Kidney (tissue), 14 donors: ENCODE data around the gene OR2V2. TPM values are rescaled to one million over a fixed set of nuclear protein-coding genes. Genes with fewer than 3 reads are reported as not detected.

Experiments used
- DNase-seq, 5 donors: peaks; one replicate each; pipeline ENCODE4 v3.0.0-alpha.2; 2013 to 2020
- FAIRE-seq: peaks from 2 replicates; lab custom pipeline; 2012; peaks lifted over from hg19 to GRCh38; lab: Jason Lieb, UNC
- H3K27ac ChIP-seq, 2 donors: one replicate each; pipeline ENCODE4 v1.7.0; 2013; ENCODE audit warnings: low read depth in 2 of 2, low read length in 2 of 2, inconsistent platforms in 1 of 2
- H3K27me3 ChIP-seq: one replicate; pipeline ENCODE4 v1.7.1; 2013; ENCODE audit warnings: low read length, inconsistent platforms; ENCODE audit not compliant: control insufficient read depth, insufficient read depth
- H3K36me3 ChIP-seq, 3 donors: one replicate each; pipeline versions ENCODE4 v1.7.0 to v1.7.1; 2013; ENCODE audit warnings: low read length in 3 of 3, control low read depth in 1 of 3, inconsistent platforms in 1 of 3; ENCODE audit not compliant: insufficient read depth in 3 of 3, control insufficient read depth in 2 of 3
- H3K4me1 ChIP-seq, 3 donors: one replicate each; pipeline versions ENCODE4 v1.7.0 to v1.7.1; 2013; ENCODE audit warnings: low read length in 3 of 3, inconsistent platforms in 1 of 3, low read depth in 1 of 3; ENCODE audit not compliant: control insufficient read depth in 2 of 3, insufficient read depth in 2 of 3
- H3K4me3 ChIP-seq, 3 donors: one replicate each; pipeline versions ENCODE4 v1.7.0 to v1.8.1; 2013; ENCODE audit warnings: low read length in 3 of 3, control low read depth in 1 of 3, inconsistent platforms in 1 of 3
- H3K9ac ChIP-seq, 3 donors: one replicate each; pipeline versions ENCODE4 v1.7.0 to v1.7.1; 2013; ENCODE audit warnings: low read length in 3 of 3, control low read depth in 1 of 3, inconsistent platforms in 1 of 3
- H3K9me3 ChIP-seq, 3 donors: one replicate each; pipeline versions ENCODE4 v1.7.0 to v1.7.1; 2013; ENCODE audit warnings: low read length in 3 of 3, control low read depth in 1 of 3, inconsistent platforms in 1 of 3; ENCODE audit not compliant: control insufficient read depth in 2 of 3, insufficient read depth in 1 of 3
- intact Hi-C: fragments of 100-400 bp; cut with DNase I; formaldehyde crosslinking; loops from one replicate; pipeline ENCODE4 v1.11.1; 2022
- polyA plus RNA-seq: library from polyadenylated mRNA; stranded (reverse); fragments of 350-450 nt; fragmentation: Illumina TruSeq; extraction: RNeasy Lipid Tissue Mini Kit (QIAGEN cat#74804); gene quantifications from one replicate; pipeline ENCODE4 v1.2.3, GENCODE V29; 2014; ENCODE audit warnings: low read depth, low replicate concordance; ENCODE audit not compliant: insufficient read depth
- total RNA-seq: library from RNA; stranded (reverse); fragmentation: NEBNext Ultra II Directional; extraction: Animal tissue kit (Norgen Biotek cat#: 25700); gene quantifications from one replicate; pipeline ENCODE4 v1.2.1, GENCODE V29; 2021
- TF ChIP-seq, protein P1 (sequence below): IDR thresholded peaks from 3 replicates; pipeline ENCODE4 v1.5.1; 2012; ENCODE audit warnings: mild to moderate bottlenecking, moderate library complexity, borderline replicate concordance; ENCODE audit not compliant: insufficient read depth; ENCODE audit errors: extremely low read depth
- donor health status: control.
- donor health status: control.
- donor health status: control.
- donor health status: control.
- donor health status: control.
- donor health status: DM: yes; HTN: yes; CAD: no.
- donor health status: Normal renal cell carcinoma (clear cell type).

The OR2V2 gene
- total and polyA plus RNA-seq, 2 donors from 2014 or later, result not detected

DNA sequence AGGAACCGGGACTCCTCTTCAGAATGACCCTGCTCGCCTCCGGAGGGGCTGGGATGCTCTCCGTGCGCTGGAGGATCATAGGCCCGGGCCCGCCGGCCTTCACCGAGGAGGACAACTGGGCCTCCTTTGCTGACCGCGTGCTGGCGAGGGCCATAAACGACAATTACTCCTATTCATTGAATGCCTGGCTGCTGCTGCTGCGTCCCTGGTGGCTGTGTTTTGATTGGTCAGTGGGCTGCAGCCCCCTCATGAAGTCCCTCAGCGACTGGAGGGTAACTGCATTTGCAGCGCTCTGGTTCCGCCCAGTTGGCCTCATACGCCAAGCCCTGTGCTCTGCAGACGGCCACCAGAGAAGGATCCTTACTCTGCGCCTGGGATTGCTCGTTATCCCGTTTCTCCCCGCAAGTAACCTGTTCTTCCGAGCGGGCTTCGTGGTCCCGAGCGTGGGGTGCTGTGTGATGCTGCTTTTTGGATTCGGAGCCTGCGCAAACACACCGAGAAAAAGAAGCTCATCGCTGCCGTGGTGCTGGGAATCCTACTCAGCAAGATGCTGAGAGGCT lies 33.0 kb upstream of the OR2V2 start:
- Histone ChIP-seq H3K27me3 (peaks cover 28% of the 10 kb centered on the region), H3K27ac (no peak overlapping the region), H3K36me3 (no peaks in the 10 kb centered on the region), H3K4me1 (no peaks in the 10 kb centered on the region), H3K9ac (no peak overlapping the region), H3K4me3 (no peak overlapping the region), H3K9me3 (no peaks in the 10 kb centered on the region)
- DNase-seq (peak in 1 of 5 donors; percentile 30), FAIRE-seq (no peak)
- intact Hi-C loops, result no loop called here
- TF ChIP-seq, protein P1, sequence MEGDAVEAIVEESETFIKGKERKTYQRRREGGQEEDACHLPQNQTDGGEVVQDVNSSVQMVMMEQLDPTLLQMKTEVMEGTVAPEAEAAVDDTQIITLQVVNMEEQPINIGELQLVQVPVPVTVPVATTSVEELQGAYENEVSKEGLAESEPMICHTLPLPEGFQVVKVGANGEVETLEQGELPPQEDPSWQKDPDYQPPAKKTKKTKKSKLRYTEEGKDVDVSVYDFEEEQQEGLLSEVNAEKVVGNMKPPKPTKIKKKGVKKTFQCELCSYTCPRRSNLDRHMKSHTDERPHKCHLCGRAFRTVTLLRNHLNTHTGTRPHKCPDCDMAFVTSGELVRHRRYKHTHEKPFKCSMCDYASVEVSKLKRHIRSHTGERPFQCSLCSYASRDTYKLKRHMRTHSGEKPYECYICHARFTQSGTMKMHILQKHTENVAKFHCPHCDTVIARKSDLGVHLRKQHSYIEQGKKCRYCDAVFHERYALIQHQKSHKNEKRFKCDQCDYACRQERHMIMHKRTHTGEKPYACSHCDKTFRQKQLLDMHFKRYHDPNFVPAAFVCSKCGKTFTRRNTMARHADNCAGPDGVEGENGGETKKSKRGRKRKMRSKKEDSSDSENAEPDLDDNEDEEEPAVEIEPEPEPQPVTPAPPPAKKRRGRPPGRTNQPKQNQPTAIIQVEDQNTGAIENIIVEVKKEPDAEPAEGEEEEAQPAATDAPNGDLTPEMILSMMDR, result no peak

DNA sequence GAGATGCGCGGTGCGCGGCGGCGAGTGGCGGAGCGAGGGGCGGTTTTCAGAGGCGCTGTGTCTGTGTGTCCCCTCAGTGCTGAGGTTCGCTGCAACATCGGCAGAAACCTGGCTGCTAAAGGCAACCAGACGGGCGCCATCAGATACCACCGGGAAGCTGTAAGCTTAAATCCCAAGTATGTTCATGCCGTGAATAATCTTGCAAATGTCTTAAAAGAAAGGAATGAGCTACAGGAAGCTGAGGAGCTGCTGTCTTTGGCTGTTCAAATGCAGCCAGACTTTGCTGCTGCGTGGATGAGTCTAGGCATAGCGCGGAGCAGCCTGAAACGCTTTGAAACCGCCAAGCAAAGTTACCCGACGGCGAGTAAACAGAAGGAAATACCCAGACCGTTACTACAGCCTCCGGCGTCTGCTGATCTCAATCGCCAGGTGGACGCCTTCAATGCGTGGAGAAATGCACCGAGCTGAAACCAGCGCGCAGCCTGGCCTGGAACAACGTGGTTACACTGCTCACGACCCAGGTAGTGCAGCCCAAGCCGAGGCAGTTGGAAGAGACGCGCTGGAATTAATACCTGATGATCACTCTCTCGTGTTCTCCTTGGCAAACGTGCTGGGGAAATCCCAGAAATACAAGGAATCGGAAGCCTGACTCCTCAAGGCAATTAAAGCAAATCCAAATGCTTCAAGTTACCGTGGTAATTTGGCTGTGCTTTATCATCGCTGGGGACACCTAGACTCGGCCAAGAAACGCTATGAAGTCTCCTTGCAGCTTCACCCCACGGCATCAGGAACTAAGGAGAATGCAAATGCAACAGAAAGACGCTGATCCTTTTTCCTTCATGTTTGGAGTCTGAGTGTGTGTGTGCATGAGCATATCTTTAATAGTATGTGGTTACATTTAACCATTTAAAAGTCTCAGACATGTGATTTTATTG lies 32.3 kb upstream of the OR2V2 start:
- Histone ChIP-seq H3K4me3 (peak overlapping the region in 1 of 3 donors; percentile 17), H3K9ac (no peak overlapping the region), H3K36me3 (no peaks in the 10 kb centered on the region), H3K27me3 (peaks cover 28% of the 10 kb centered on the region), H3K4me1 (no peaks in the 10 kb centered on the region), H3K9me3 (no peaks in the 10 kb centered on the region), H3K27ac (no peak overlapping the region)
- TF ChIP-seq, protein P1, result no peak
- FAIRE-seq, result no peak
- DNase-seq, result peak in 4 of 5 donors; percentile 61 to 85 (median 76)
- intact Hi-C loops, result no loop called here

DNA sequence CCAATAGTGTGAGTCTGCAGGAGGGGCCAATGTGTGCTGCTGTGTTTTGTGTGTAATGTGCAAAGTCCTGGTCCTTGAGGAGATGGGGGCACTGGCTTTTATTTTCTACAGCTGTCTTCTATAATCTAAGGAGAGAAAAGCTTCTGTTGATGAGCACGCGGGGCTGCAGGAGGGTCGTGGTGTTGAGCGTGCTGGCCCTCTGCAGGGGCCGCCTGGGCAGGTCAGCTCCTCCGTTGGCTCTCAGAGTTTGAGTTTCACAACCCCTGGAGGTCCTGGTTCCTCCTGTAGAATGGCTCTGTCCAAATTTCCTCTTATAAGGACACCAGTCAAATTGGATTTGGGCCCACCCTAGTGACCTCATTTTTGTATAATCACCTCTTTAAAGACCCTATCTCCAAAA lies 29.0 kb upstream of the OR2V2 start:
- Histone ChIP-seq H3K4me3 (no peak overlapping the region), H3K36me3 (no peaks in the 10 kb centered on the region), H3K4me1 (no peaks in the 10 kb centered on the region), H3K9ac (no peak overlapping the region), H3K27ac (no peak overlapping the region), H3K9me3 (no peaks in the 10 kb centered on the region), H3K27me3 (peaks cover 28% of the 10 kb centered on the region)
- DNase-seq, result no peak
- TF ChIP-seq, protein P1, result no peak
- intact Hi-C loops, result no loop called here
- no peak for FAIRE-seq
